Spleen (tissue), 7 donors: Measurements from ENCODE around the gene FCGBP.

Source experiments
- POLR2A ChIP-seq, 3 donors: fragments of 450-650 bp; IDR thresholded peaks; one replicate each; pipeline ENCODE4 v1.5.1; 2017; ENCODE audit warnings: antibody characterized with exemption in 3 of 3, mild to moderate bottlenecking in 1 of 3
- POLR2AphosphoS5 ChIP-seq, 3 donors: sonication (generic); formaldehyde crosslinking; IDR thresholded peaks; one replicate each; pipeline ENCODE4 v1.5.1; 2017; ENCODE audit warnings: antibody characterized with exemption in 3 of 3
- TF ChIP-seq, protein P1 (sequence below), 11 experiments: fragments of 200-600 bp in 7 of 11; fragments of 450-650 bp in 4 of 11; sonication (generic) in 4 of 11; IDR thresholded peaks in 8 of 11; conservative IDR thresholded peaks in 3 of 11; 1 replicate in 7 of 11; 2 replicates in 4 of 11; pipeline versions ENCODE4 v1.4.0 to v1.8.0; 2016 to 2021; ENCODE audit warnings: antibody characterized with exemption in 11 of 11, inconsistent platforms in 4 of 11, mild to moderate bottlenecking in 1 of 11
- donor health status: DM: no; HTN: no; CAD: no; lungs with moderate emphysema.
- donor health status: DM: no; HTN: no; CAD: no.
- donor health status: DM: no; HTN: no; CAD: no.

DNA sequence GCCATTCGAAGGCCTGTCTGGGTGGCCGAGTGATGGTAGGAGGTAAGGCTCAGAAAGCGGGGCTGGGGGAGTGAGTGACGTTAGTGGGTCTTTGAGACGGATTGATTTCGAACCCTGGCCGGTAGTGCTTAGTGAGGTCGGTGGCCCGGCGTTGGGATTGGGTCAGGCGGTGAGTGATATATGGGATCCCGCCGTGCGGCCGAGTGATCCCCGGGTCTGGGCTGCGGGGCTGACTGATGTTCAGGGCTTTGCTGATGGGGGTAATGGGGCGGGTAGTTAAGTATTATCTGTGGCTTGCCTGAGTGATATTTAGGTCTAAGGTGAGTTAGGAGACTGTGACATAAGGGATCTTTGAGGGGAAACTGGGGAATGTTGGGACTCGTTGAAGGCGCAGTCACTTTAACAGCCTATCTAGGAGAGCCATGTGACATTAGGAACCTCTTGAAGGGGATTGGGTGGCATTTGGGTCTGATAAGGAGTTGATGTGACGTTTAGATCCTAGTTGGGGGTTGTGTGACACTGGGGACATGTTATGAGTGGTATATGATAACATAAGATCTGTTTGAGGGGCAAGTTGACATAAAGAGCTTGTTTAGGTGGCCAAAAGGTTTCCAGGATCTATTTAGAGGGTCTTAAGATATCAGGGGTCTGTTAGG, 37.1 kb upstream of the FCGBP start:
- TF ChIP-seq, protein P1, sequence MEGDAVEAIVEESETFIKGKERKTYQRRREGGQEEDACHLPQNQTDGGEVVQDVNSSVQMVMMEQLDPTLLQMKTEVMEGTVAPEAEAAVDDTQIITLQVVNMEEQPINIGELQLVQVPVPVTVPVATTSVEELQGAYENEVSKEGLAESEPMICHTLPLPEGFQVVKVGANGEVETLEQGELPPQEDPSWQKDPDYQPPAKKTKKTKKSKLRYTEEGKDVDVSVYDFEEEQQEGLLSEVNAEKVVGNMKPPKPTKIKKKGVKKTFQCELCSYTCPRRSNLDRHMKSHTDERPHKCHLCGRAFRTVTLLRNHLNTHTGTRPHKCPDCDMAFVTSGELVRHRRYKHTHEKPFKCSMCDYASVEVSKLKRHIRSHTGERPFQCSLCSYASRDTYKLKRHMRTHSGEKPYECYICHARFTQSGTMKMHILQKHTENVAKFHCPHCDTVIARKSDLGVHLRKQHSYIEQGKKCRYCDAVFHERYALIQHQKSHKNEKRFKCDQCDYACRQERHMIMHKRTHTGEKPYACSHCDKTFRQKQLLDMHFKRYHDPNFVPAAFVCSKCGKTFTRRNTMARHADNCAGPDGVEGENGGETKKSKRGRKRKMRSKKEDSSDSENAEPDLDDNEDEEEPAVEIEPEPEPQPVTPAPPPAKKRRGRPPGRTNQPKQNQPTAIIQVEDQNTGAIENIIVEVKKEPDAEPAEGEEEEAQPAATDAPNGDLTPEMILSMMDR (IDR thresholded peaks at IDR 0.05 in 8 of 11, conservative IDR thresholded peaks at IDR 0.05 in 3 of 11), result no peak
- TF ChIP-seq POLR2AphosphoS5 (IDR thresholded peaks at IDR 0.05) (no peak), POLR2A (IDR thresholded peaks at IDR 0.05) (no peak)
